Pancreas (tissue), 10 donors: Measurements from ENCODE around the gene MAP2K5. TPM values are rescaled to one million over a fixed set of nuclear protein-coding genes. Genes with fewer than 3 reads are reported as not detected.
A peak's percentile ranks its signal among the peaks of the same experiment; 100 is the strongest.

Experiments used
- ATAC-seq, 4 donors: fragments of 200-7000 bp; cut with Tn5 transposase; one replicate each; pipeline versions ENCODE4 v1.8.0 to v1.9.1; 2020; ENCODE audit warnings: mild to moderate bottlenecking in 4 of 4, moderate library complexity in 4 of 4
- DNase-seq, 6 donors: peaks; one replicate each; pipeline ENCODE4 v3.0.0-alpha.2; 2020
- FAIRE-seq: peaks from 2 replicates; lab custom pipeline; 2012; peaks lifted over from hg19 to GRCh38; lab: Jason Lieb, UNC
- H3K27ac ChIP-seq, 4 donors: fragments of 200-600 bp; sonication (generic); 1 replicate in 3 of 4; 2 replicates in 1 of 4; pipeline versions ENCODE4 v1.5.0 to v1.8.0; 2020
- H3K27me3 ChIP-seq, 4 donors: fragments of 200-600 bp; one replicate each; pipeline ENCODE4 v1.8.0; 2021
- H3K36me3 ChIP-seq, 3 donors: fragments of 200-600 bp; sonication (generic) in 1 of 3; one replicate each; pipeline versions ENCODE4 v1.5.0 to v1.8.0; 2020 to 2021
- H3K4me1 ChIP-seq, 3 donors: fragments of 200-600 bp; one replicate each; pipeline ENCODE4 v1.8.0; 2021
- H3K4me3 ChIP-seq, 4 donors: fragments of 200-600 bp; sonication (generic) in 2 of 4; one replicate each; pipeline versions ENCODE4 v1.5.0 to v1.8.0; 2020 to 2021
- H3K9me3 ChIP-seq, 4 donors: fragments of 200-600 bp; one replicate each; pipeline ENCODE4 v1.8.0; 2021
- CTCF ChIP-seq, 4 donors: fragments of 200-600 bp; sonication (generic) in 3 of 4; IDR thresholded peaks; one replicate each; pipeline versions ENCODE4 v1.5.0 to v1.8.0; 2021; ENCODE audit warnings: antibody characterized with exemption in 4 of 4
- WGBS, 2 donors: extraction: QIAGEN DNeasy Blood & Tissue Kit; methylation state at CpG; one replicate each; pipeline ENCODE4 v1.1.7; 2013; 5-methylcytosine and 5-hydroxymethylcytosine counted together
- intact Hi-C, 3 donors: fragments of 100-400 bp; cut with DNase I; formaldehyde crosslinking; loops; one replicate each; pipeline versions ENCODE4 v1.11.1 to v1.14.2; 2022
- polyA plus RNA-seq, 2 donors: library from polyadenylated mRNA; stranded (reverse); fragments of 200-250 nt; gene quantifications; one replicate each; pipeline ENCODE4 v1.2.3, GENCODE V29; 2013
- total RNA-seq, 6 donors: library from RNA; stranded (reverse); fragmentation: NEBNext Ultra II Directional in 4 of 6; extraction: Animal tissue kit (Norgen Biotek cat#: 25700) in 4 of 6; gene quantifications; one replicate each; pipeline versions ENCODE4 v1.2.1 to v1.2.4, GENCODE V29; 2021 to 2023
- donor health status: healthy with polysubstance abuse.
- donor health status: DM: no; HTN: no; CAD: no; lungs with moderate emphysema.
- donor health status: DM: no; HTN: no; CAD: no.
- donor health status: control.
- donor health status: control.
- donor health status: Bipolar disorder and iron deficiency.
- donor health status: DM: yes; HTN: yes; CAD: no.
- donor health status: DM: no; HTN: no; CAD: no.
- donor health status: DM: no; HTN: no; CAD: no.
- donor health status: DM: yes; HTN: yes; CAD: no.

MAP2K5 gene
- total and polyA plus RNA-seq, 8 donors, result 5.5 to 14.8 (median 10.0) TPM

GRCh38 chr15:67823314-67824196, 281.1 kb downstream of the MAP2K5 start:
- H3K4me3 ChIP-seq, result peak overlapping the region in 1 of 4 donors; percentile 42
- H3K4me1 ChIP-seq, result peaks cover 0 to 4% (median 4%) of the 10 kb centered on the region in 3 donors
- intact Hi-C loops, result no loop called here
- no peak overlapping the region for H3K27ac ChIP-seq
- no peak for TF ChIP-seq CTCF (IDR thresholded peaks at IDR 0.05)
- H3K9me3 ChIP-seq, result no peaks in the 10 kb centered on the region
- ATAC-seq (no peak), DNase-seq (peak in 2 of 6 donors; percentile 50 to 67), FAIRE-seq (no peak)
- no peaks in the 10 kb centered on the region for H3K36me3 ChIP-seq
- H3K27me3 ChIP-seq, result peaks cover 0 to 77% (median 23%) of the 10 kb centered on the region in 4 donors
- 3 to 5% methylated on average over 48 to 94 of the region's 94 CpGs for WGBS, 2 donors

GRCh38 chr15:67824197-67824968, 281.9 kb downstream of the MAP2K5 start:
- 8 to 10% methylated on average over 21 of the region's 21 CpGs for WGBS, 2 donors
- no peaks in the 10 kb centered on the region for H3K9me3 ChIP-seq
- no peaks in the 10 kb centered on the region for H3K36me3 ChIP-seq
- H3K4me3 ChIP-seq, result no peak overlapping the region
- DNase-seq (peak in 2 of 6 donors; percentile 47 to 60), FAIRE-seq (no peak), ATAC-seq (no peak)
- peaks cover 0 to 78% (median 24%) of the 10 kb centered on the region in 4 donors for H3K27me3 ChIP-seq
- peaks cover 0 to 4% (median 4%) of the 10 kb centered on the region in 3 donors for H3K4me1 ChIP-seq
- H3K27ac ChIP-seq, result no peak overlapping the region
- intact Hi-C loops, result no loop called here
- TF ChIP-seq CTCF (IDR thresholded peaks at IDR 0.05), result no peak

GRCh38 chr15:67824976-67825880, 282.7 kb downstream of the MAP2K5 start, which contains the start of gene SKOR1:
TSS of gene SKOR1 (plus strand) at chr15:67825509. CDS start at chr15:67825603, 94 bp downstream.
- intact Hi-C loops, result no loop called here
- peak in 3 of 4 donors; percentile 38 to 53 (median 53) for ATAC-seq
- Histone ChIP-seq H3K9me3 (no peaks in the 10 kb centered on the region), H3K4me3 (peak within 1 kb of the TSS in 2 of 4 donors; percentile 6 to 30), H3K36me3 (no peaks in the 10 kb centered on the region), H3K27ac (no peak within 1 kb of the TSS), H3K27me3 (peaks cover 0 to 69% (median 20%) of the 10 kb centered on the region in 4 donors), H3K4me1 (peaks cover 0 to 4% (median 4%) of the 10 kb centered on the region in 3 donors)
- 2% methylated on average over 45 to 58 of the region's 58 CpGs for WGBS, 2 donors
- TF ChIP-seq CTCF (IDR thresholded peaks at IDR 0.05), result no peak
- no peak for FAIRE-seq
- peak in 2 of 6 donors; percentile 51 to 59 for DNase-seq

GRCh38 chr15:67825881-67826716, 283.6 kb downstream of the MAP2K5 start:
- DNase-seq, result peak in 2 of 6 donors; percentile 57 to 63
- H3K27ac ChIP-seq, result no peak overlapping the region
- intact Hi-C loops, result no loop called here
- WGBS, 2 donors, result 12 to 13% methylated on average over 76 to 77 of the region's 77 CpGs
- H3K4me3 ChIP-seq, result peak overlapping the region in 2 of 4 donors; percentile 6 to 30
- no peak for ATAC-seq
- no peak for FAIRE-seq
- TF ChIP-seq CTCF (IDR thresholded peaks at IDR 0.05), result no peak
- no peaks in the 10 kb centered on the region for H3K36me3 ChIP-seq
- peaks cover 0 to 72% (median 17%) of the 10 kb centered on the region in 4 donors for H3K27me3 ChIP-seq
- no peaks in the 10 kb centered on the region for H3K9me3 ChIP-seq
- H3K4me1 ChIP-seq, result peaks cover 0 to 4% (median 4%) of the 10 kb centered on the region in 3 donors
